ENCODE data around the gene PRKCSH. TPM values are rescaled to one million over a fixed set of nuclear protein-coding genes. Genes with fewer than 3 reads are reported as not detected.

The PRKCSH gene
- polyA plus RNA-seq, 1 of the 3 experiments (the other 2 are of a cell fraction) = 502 TPM

- no peak for DNase-seq
- Histone ChIP-seq H3K4me3 (ENCODE audit: low read depth in 2 of 2, low read length in 1 of 2) (no peak overlapping the region), H3K9me2 (no peaks in the 10 kb centered on the region), H3K4me2 (no peak overlapping the region), H3K36me3 (replicated peaks in 1 of 2; ENCODE audit: control insufficient read depth in 1 of 2, insufficient read depth in 2 of 2, low read length in 1 of 2) (peaks cover 27 to 48% of the 10 kb centered on the region in 2 experiments), H3K9me3 (no peaks in the 10 kb centered on the region), H3F3A (replicated peaks; ENCODE audit: insufficient read depth) (peaks cover 5% of the 10 kb centered on the region), H3K27ac (ENCODE audit: low read depth in 2 of 2, low read length in 1 of 2) (no peak overlapping the region), H3K9ac (no peak overlapping the region), H3K4me1 (ENCODE audit: control insufficient read depth in 1 of 2, insufficient read depth in 2 of 2, low read depth in 1 of 2, low read length in 1 of 2) (no peaks in the 10 kb centered on the region; a peak in 1 of 4 replicates), H3K79me2 (ENCODE audit: insufficient read depth) (peaks cover 16% of the 10 kb centered on the region; the same call in 1 of the 2 replicates), H4K20me1 (ENCODE audit: insufficient read depth) (no peaks in the 10 kb centered on the region), H2AFZ (ENCODE audit: low read depth) (no peak overlapping the region), H3K27me3 (ENCODE audit: insufficient read depth) (no peaks in the 10 kb centered on the region)
- POLR2A ChIA-PET = interaction anchor here (1.1 to 1.5 kb wide), 3 partner anchors 10 to 64 kb away, joined by 3 to 7 read pairs (median 4); partner anchors contain the start of genes ODAD3 and PRKCSH
- WGBS (ENCODE audit: low lambda C conversion rate) = 88% methylated on average over 13 of the region's 13 CpGs
- TF ChIP-seq MXI1 (IDR thresholded peaks at IDR 0.05; ENCODE audit: low read depth, low read length) (no peak), EP300 (IDR thresholded peaks at IDR 0.05; ENCODE audit: borderline replicate concordance in 1 of 2, low read depth in 1 of 2, low read length in 1 of 2) (no peak), USF1 (IDR thresholded peaks at IDR 0.05; ENCODE audit: borderline replicate concordance, low read depth) (no peak), CTCF (IDR thresholded peaks at IDR 0.05) (no peak), MEF2A (IDR thresholded peaks at IDR 0.05; ENCODE audit: borderline replicate concordance, low read depth) (no peak), RXRA (IDR thresholded peaks at IDR 0.05; ENCODE audit: borderline replicate concordance, low read depth) (no peak), CHD2 (IDR thresholded peaks at IDR 0.05; ENCODE audit: low read length, partially characterized antibody) (no peak), YY1 (IDR thresholded peaks at IDR 0.05; ENCODE audit: low read depth) (no peak), TCF12 (IDR thresholded peaks at IDR 0.05) (no peak), GATA2 (CRISPR knock-in tag; IDR thresholded peaks at IDR 0.05) (no peak), ELF1 (IDR thresholded peaks at IDR 0.05) (no peak)
- TF ChIP-seq, protein P1, sequence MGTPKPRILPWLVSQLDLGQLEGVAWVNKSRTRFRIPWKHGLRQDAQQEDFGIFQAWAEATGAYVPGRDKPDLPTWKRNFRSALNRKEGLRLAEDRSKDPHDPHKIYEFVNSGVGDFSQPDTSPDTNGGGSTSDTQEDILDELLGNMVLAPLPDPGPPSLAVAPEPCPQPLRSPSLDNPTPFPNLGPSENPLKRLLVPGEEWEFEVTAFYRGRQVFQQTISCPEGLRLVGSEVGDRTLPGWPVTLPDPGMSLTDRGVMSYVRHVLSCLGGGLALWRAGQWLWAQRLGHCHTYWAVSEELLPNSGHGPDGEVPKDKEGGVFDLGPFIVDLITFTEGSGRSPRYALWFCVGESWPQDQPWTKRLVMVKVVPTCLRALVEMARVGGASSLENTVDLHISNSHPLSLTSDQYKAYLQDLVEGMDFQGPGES (IDR thresholded peaks at IDR 0.05; ENCODE audit: low read depth, low read length) = no peak
- CTCF ChIA-PET = interaction anchor here (0.9 to 4.1 kb wide), 7 partner anchors 58 to 154 kb away, joined by 3 to 36 read pairs (median 6); partner anchors contain the start of genes EPOR and TSPAN16
Measured at GRCh38 chr19:11445141-11445540, 9.7 kb downstream of the PRKCSH start.

DNA sequence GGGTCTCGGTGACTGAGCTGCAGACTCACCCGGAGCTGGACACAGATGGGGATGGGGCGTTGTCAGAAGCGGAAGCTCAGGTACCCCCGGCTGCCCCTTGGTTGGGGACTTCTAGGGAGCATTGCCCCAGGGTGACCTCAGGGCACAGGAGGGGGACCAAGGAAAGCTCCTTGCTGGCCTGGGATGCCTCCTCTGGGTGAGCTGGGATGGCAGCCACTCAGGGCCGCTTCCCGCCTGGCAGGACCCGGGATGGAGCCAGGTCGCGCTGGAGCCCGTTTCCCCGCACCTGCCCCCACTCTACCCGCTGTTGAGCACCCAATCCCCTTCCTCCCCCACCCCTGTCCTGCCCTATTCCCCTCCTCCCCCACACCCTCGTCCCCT is 10.8 kb downstream of the PRKCSH start:
- POLR2A ChIA-PET = interaction anchor here (0.8 to 1.5 kb wide), 4 partner anchors 11 to 72 kb away, joined by 3 to 7 read pairs (median 4); partner anchors contain the start of genes ODAD3, PRKCSH and SWSAP1
- no peak overlapping the region for H2AFZ ChIP-seq (ENCODE audit: low read depth)
- H3K79me2 ChIP-seq (ENCODE audit: insufficient read depth) = peaks cover 6% of the 10 kb centered on the region; the same call in 1 of the 2 replicates
- H3K27me3 ChIP-seq (ENCODE audit: insufficient read depth) = no peaks in the 10 kb centered on the region
- H3F3A ChIP-seq (replicated peaks; ENCODE audit: insufficient read depth) = peaks cover 9% of the 10 kb centered on the region
- peaks cover 23 to 49% of the 10 kb centered on the region in 2 experiments for H3K36me3 ChIP-seq (replicated peaks in 1 of 2; ENCODE audit: control insufficient read depth in 1 of 2, insufficient read depth in 2 of 2, low read length in 1 of 2)
- H3K4me3 ChIP-seq (ENCODE audit: low read depth in 2 of 2, low read length in 1 of 2) = no peak overlapping the region
- no peaks in the 10 kb centered on the region for H3K9me3 ChIP-seq
- H3K4me2 ChIP-seq = no peak overlapping the region
- no peak for DNase-seq
- H3K9ac ChIP-seq = no peak overlapping the region
- CTCF ChIA-PET = interaction anchor here (0.7 to 4.1 kb wide), 17 partner anchors 10 to 203 kb away, joined by 3 to 36 read pairs (median 4); partner anchors contain the start of genes EPOR, ODAD3, PRKCSH and TSPAN16
- no peaks in the 10 kb centered on the region; a peak in 1 of 4 replicates for H3K4me1 ChIP-seq (ENCODE audit: control insufficient read depth in 1 of 2, insufficient read depth in 2 of 2, low read depth in 1 of 2, low read length in 1 of 2)
- TF ChIP-seq MEF2A (IDR thresholded peaks at IDR 0.05; ENCODE audit: borderline replicate concordance, low read depth) = no peak
- no peak for TF ChIP-seq FOXM1 (IDR thresholded peaks at IDR 0.05; ENCODE audit: low read depth)
- TF ChIP-seq GATA2 (CRISPR knock-in tag; IDR thresholded peaks at IDR 0.05) = no peak
- TF ChIP-seq, protein P2, sequence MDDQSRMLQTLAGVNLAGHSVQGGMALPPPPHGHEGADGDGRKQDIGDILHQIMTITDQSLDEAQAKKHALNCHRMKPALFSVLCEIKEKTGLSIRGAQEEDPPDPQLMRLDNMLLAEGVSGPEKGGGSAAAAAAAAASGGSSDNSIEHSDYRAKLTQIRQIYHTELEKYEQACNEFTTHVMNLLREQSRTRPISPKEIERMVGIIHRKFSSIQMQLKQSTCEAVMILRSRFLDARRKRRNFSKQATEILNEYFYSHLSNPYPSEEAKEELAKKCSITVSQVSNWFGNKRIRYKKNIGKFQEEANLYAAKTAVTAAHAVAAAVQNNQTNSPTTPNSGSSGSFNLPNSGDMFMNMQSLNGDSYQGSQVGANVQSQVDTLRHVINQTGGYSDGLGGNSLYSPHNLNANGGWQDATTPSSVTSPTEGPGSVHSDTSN (IDR thresholded peaks at IDR 0.05) = no peak
- no peak for TF ChIP-seq POLR2AphosphoS5 (IDR thresholded peaks at IDR 0.05; ENCODE audit: low read depth, low read length)
- no peak for TF ChIP-seq GABPA (IDR thresholded peaks at IDR 0.05; ENCODE audit: low read depth)
- no peak for TF ChIP-seq RXRA (IDR thresholded peaks at IDR 0.05; ENCODE audit: borderline replicate concordance, low read depth)
- TF ChIP-seq EZH2phosphoT487 (IDR thresholded peaks at IDR 0.05; ENCODE audit: borderline replicate concordance, low read depth) = no peak
- TF ChIP-seq, protein P3, sequence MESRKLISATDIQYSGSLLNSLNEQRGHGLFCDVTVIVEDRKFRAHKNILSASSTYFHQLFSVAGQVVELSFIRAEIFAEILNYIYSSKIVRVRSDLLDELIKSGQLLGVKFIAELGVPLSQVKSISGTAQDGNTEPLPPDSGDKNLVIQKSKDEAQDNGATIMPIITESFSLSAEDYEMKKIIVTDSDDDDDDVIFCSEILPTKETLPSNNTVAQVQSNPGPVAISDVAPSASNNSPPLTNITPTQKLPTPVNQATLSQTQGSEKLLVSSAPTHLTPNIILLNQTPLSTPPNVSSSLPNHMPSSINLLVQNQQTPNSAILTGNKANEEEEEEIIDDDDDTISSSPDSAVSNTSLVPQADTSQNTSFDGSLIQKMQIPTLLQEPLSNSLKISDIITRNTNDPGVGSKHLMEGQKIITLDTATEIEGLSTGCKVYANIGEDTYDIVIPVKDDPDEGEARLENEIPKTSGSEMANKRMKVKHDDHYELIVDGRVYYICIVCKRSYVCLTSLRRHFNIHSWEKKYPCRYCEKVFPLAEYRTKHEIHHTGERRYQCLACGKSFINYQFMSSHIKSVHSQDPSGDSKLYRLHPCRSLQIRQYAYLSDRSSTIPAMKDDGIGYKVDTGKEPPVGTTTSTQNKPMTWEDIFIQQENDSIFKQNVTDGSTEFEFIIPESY (IDR thresholded peaks at IDR 0.05; ENCODE audit: borderline replicate concordance, low read depth) = no peak
- TF ChIP-seq TCF12 (IDR thresholded peaks at IDR 0.05) = no peak
- TF ChIP-seq CHD2 (IDR thresholded peaks at IDR 0.05; ENCODE audit: low read length, partially characterized antibody) = no peak
- TF ChIP-seq MXI1 (IDR thresholded peaks at IDR 0.05; ENCODE audit: low read depth, low read length) = no peak
- TF ChIP-seq EP300 (IDR thresholded peaks at IDR 0.05; ENCODE audit: borderline replicate concordance in 1 of 2, low read depth in 1 of 2, low read length in 1 of 2) = no peak
- TF ChIP-seq FOSL2 (IDR thresholded peaks at IDR 0.05; ENCODE audit: borderline replicate concordance, low read depth) = no peak
- H4K20me1 ChIP-seq (ENCODE audit: insufficient read depth) = no peaks in the 10 kb centered on the region
- 89% methylated on average over 10 of the region's 14 CpGs for WGBS (ENCODE audit: low lambda C conversion rate)
- no peaks in the 10 kb centered on the region for H3K9me2 ChIP-seq
- no peak overlapping the region for H3K27ac ChIP-seq (ENCODE audit: low read depth in 2 of 2, low read length in 1 of 2)

All from SK-N-SH (cell line).